Spinal cord (tissue), 10 donors: Measurements from ENCODE around the gene RANBP10. TPM values are rescaled to one million over a fixed set of nuclear protein-coding genes. Genes with fewer than 3 reads are reported as not detected.

Source experiments
- DNase-seq, 6 donors: peaks; one replicate each; pipeline versions ENCODE4 v3.0.0 to v3.0.0-alpha.2; 2013 to 2015; ENCODE audit warnings: low spot score in 6 of 6, low read depth in 4 of 6
- H3K27ac ChIP-seq: one replicate; pipeline ENCODE4 v1.5.1; 2013; ENCODE audit warnings: low read depth, low read length, control low read depth
- H3K27me3 ChIP-seq: one replicate; pipeline ENCODE4 v1.6.1; 2013; ENCODE audit warnings: low read length; ENCODE audit not compliant: control insufficient read depth, insufficient read depth
- H3K36me3 ChIP-seq: one replicate; pipeline ENCODE4 v1.6.1; 2013; ENCODE audit warnings: low read length; ENCODE audit not compliant: control insufficient read depth, insufficient read depth
- H3K4me1 ChIP-seq: one replicate; pipeline ENCODE4 v1.6.1; 2013; ENCODE audit warnings: low read length; ENCODE audit not compliant: control insufficient read depth, insufficient read depth
- H3K4me3 ChIP-seq: one replicate; pipeline ENCODE4 v1.5.1; 2013; ENCODE audit warnings: low read depth, low read length, control low read depth
- H3K9me3 ChIP-seq: one replicate; pipeline ENCODE4 v1.6.1; 2013; ENCODE audit warnings: low read length; ENCODE audit not compliant: control insufficient read depth, insufficient read depth
- WGBS: methylation state at CpG from one replicate; pipeline ENCODE4 v1.1.5; 2013; ENCODE audit warnings: missing lambda C conversion rate; ENCODE audit not compliant: insufficient coverage; 5-methylcytosine and 5-hydroxymethylcytosine counted together
- polyA plus RNA-seq, 2 donors: library from polyadenylated mRNA; unstranded; fragments of 120-200 nt; gene quantifications; one replicate each; pipeline ENCODE4 v1.2.1, GENCODE V29; 2013; ENCODE audit not compliant: insufficient read length in 2 of 2
- total RNA-seq, 2 donors: library from RNA; depleted of rRNA in 1 of 2; stranded (reverse); fragments of 120-200 nt in 1 of 2; fragments of >200 nt in 1 of 2; gene quantifications; one replicate each; pipeline versions ENCODE4 v1.2.3 to v1.2.4, GENCODE V29; 2013 to 2014
- donor health status: healthy.

RANBP10 gene
- total and polyA plus RNA-seq, 4 donors, result 6.7 to 25.6 (median 12.1) TPM

- H3K36me3 ChIP-seq, result peaks cover 48% of the 10 kb centered on the region
- DNase-seq, result no peak
- 96% methylated on average over 5 of the region's 5 CpGs for WGBS
Measured at GRCh38 chr16:67723151-67723910, 83.0 kb downstream of the RANBP10 start.

GRCh38 chr16:67720236-67720635 lies 86.1 kb downstream of the RANBP10 start:
- Histone ChIP-seq H3K9me3 (no peaks in the 10 kb centered on the region), H3K27ac (no peak overlapping the region), H3K4me3 (no peak overlapping the region), H3K36me3 (peaks cover 20% of the 10 kb centered on the region), H3K4me1 (peaks cover 13% of the 10 kb centered on the region), H3K27me3 (no peaks in the 10 kb centered on the region)
- peak in 1 of 6 donors; percentile 9 for DNase-seq
- WGBS, result 100% methylated on average over 1 of the region's 1 CpG

More at GRCh38 chr16:67723151-67723910, 83.0 kb downstream of the RANBP10 start:
- Histone ChIP-seq H3K9me3 (no peaks in the 10 kb centered on the region), H3K4me1 (peaks cover 12% of the 10 kb centered on the region), H3K4me3 (no peak overlapping the region), H3K27ac (no peak overlapping the region), H3K27me3 (no peaks in the 10 kb centered on the region)

GRCh38 chr16:67719778-67720144 lies 86.6 kb downstream of the RANBP10 start:
- H3K9me3 ChIP-seq, result no peaks in the 10 kb centered on the region
- 0% methylated on average over 1 of the region's 5 CpGs for WGBS
- peak overlapping the region; percentile 78 for H3K27ac ChIP-seq
- peaks cover 13% of the 10 kb centered on the region for H3K4me1 ChIP-seq
- DNase-seq, result peak in 5 of 6 donors; percentile 13 to 78 (median 26)
- H3K4me3 ChIP-seq, result peak overlapping the region; percentile 69
- H3K27me3 ChIP-seq, result no peaks in the 10 kb centered on the region
- H3K36me3 ChIP-seq, result peaks cover 16% of the 10 kb centered on the region

GRCh38 chr16:67719048-67719777 lies 87.1 kb downstream of the RANBP10 start, which contains the start of gene GFOD2:
GFOD2 (minus strand) TSS chr16:67719316; CDS start chr16:67685715, 33,601 bp downstream.
- H3K9me3 ChIP-seq, result no peaks in the 10 kb centered on the region
- peak within 1 kb of the TSS; percentile 69 for H3K4me3 ChIP-seq
- 0% methylated on average over 59 of the region's 59 CpGs for WGBS
- DNase-seq, result peak; percentile 92 to 99 (median 96)
- H3K27me3 ChIP-seq, result no peaks in the 10 kb centered on the region
- peaks cover 11% of the 10 kb centered on the region for H3K36me3 ChIP-seq
- peaks cover 13% of the 10 kb centered on the region for H3K4me1 ChIP-seq
- peak within 1 kb of the TSS; percentile 78 for H3K27ac ChIP-seq

- peak overlapping the region; percentile 69 for H3K4me3 ChIP-seq
- no peaks in the 10 kb centered on the region for H3K27me3 ChIP-seq
- peaks cover 13% of the 10 kb centered on the region for H3K4me1 ChIP-seq
- H3K27ac ChIP-seq, result no peak overlapping the region
- DNase-seq, result peak in 5 of 6 donors; percentile 8 to 73 (median 19)
- 0% methylated on average over 8 of the region's 14 CpGs for WGBS
- peaks cover 7% of the 10 kb centered on the region for H3K36me3 ChIP-seq
- H3K9me3 ChIP-seq, result no peaks in the 10 kb centered on the region
Measured at GRCh38 chr16:67718668-67719047, 87.7 kb downstream of the RANBP10 start.

GRCh38 chr16:67716097-67716496 lies 90.3 kb downstream of the RANBP10 start:
- WGBS, result 83% methylated on average over 1 of the region's 2 CpGs
- H3K4me1 ChIP-seq, result peaks cover 13% of the 10 kb centered on the region
- H3K27ac ChIP-seq, result no peak overlapping the region
- DNase-seq, result no peak
- no peaks in the 10 kb centered on the region for H3K9me3 ChIP-seq
- no peaks in the 10 kb centered on the region for H3K36me3 ChIP-seq
- no peak overlapping the region for H3K4me3 ChIP-seq
- H3K27me3 ChIP-seq, result no peaks in the 10 kb centered on the region

- Histone ChIP-seq H3K27me3 (no peaks in the 10 kb centered on the region), H3K36me3 (no peaks in the 10 kb centered on the region), H3K4me3 (no peak overlapping the region), H3K4me1 (peaks cover 9% of the 10 kb centered on the region), H3K9me3 (no peaks in the 10 kb centered on the region), H3K27ac (no peak overlapping the region)
- WGBS, result no CpG with 5 or more reads among the region's 1 CpG
- DNase-seq, result no peak
Measured at GRCh38 chr16:67714522-67714921, 91.8 kb downstream of the RANBP10 start.

- Histone ChIP-seq H3K4me1 (peaks cover 9% of the 10 kb centered on the region), H3K36me3 (no peaks in the 10 kb centered on the region), H3K27me3 (no peaks in the 10 kb centered on the region), H3K27ac (no peak overlapping the region), H3K9me3 (no peaks in the 10 kb centered on the region), H3K4me3 (no peak overlapping the region)
- 81% methylated on average over 3 of the region's 5 CpGs for WGBS
- no peak for DNase-seq
Measured at GRCh38 chr16:67713647-67714273, 92.6 kb downstream of the RANBP10 start.

- H3K4me1 ChIP-seq, result no peaks in the 10 kb centered on the region
Measured at GRCh38 chr16:67710607-67711006, 95.8 kb downstream of the RANBP10 start.

More at GRCh38 chr16:67710607-67711006, 95.8 kb downstream of the RANBP10 start:
- Histone ChIP-seq H3K4me3 (no peak overlapping the region), H3K36me3 (peaks cover 2% of the 10 kb centered on the region), H3K27ac (no peak overlapping the region), H3K9me3 (no peaks in the 10 kb centered on the region), H3K27me3 (no peaks in the 10 kb centered on the region)
- WGBS, result 85% methylated on average over 4 of the region's 6 CpGs
- DNase-seq, result no peak
